Subcutaneous adipose tissue (tissue), 4 donors: ENCODE data around the gene DHCR24. TPM values are rescaled to one million over a fixed set of nuclear protein-coding genes. Genes with fewer than 3 reads are reported as not detected.

Experiments
- total RNA-seq, 4 donors: library from RNA; depleted of rRNA; stranded (reverse); fragments of >200 nt; gene quantifications; one replicate each; pipeline ENCODE4 v1.1.0, GENCODE V29; 2016
- TF ChIP-seq, protein P1 (sequence below): fragments of 450-650 bp; IDR thresholded peaks from one replicate; pipeline ENCODE4 v1.5.1; 2016; ENCODE audit warnings: low read depth, mild to moderate bottlenecking, control low read depth, antibody characterized with exemption, moderate library complexity

The DHCR24 gene
- total RNA-seq, 4 donors from 2014 or later: 66.2 to 180 (median 131) TPM

DNA sequence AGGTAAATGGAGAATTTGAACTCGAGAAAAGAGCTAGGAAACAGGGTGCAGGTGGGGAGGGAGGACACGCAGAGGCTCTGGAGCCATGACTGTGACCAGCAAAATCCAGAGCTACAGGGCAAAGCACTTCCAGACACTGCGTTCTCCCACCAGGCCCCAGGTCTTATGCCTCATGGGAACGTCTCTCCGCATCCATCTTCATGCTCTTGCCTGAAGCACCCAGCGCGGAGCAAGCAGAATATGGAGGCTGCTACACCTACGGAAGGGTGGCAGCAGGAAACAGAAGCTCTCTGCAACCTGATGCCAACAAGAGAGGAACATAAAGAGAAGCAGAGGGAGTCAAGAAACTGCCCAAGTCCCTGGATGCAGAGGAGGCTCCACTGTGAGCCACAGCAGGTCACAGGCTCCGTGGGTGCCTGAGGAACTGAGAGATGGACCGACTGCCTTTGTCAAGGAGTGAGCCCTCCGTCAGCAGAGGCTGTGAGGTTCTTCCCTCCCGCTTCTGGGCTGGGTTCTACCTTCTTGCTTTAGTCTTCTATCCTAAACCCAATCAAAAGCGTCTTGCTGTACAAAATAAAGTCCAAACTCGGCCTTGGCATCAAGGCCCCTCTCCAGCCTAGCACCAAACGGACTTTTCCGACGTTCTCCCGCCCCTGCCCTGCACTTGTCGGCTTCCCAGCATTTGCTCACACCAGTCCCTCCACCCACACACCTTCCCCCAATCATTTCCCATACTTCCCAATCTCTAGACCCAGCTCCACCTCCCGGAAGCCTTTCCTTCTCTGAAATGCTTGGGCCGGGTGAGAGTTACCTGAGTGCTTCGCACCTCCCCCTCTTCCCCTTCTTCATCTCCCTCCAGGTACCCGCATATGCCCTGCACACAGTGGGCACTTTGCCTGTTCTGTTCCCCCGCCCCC is 930 bp downstream of the DHCR24 start:
- TF ChIP-seq, protein P1, sequence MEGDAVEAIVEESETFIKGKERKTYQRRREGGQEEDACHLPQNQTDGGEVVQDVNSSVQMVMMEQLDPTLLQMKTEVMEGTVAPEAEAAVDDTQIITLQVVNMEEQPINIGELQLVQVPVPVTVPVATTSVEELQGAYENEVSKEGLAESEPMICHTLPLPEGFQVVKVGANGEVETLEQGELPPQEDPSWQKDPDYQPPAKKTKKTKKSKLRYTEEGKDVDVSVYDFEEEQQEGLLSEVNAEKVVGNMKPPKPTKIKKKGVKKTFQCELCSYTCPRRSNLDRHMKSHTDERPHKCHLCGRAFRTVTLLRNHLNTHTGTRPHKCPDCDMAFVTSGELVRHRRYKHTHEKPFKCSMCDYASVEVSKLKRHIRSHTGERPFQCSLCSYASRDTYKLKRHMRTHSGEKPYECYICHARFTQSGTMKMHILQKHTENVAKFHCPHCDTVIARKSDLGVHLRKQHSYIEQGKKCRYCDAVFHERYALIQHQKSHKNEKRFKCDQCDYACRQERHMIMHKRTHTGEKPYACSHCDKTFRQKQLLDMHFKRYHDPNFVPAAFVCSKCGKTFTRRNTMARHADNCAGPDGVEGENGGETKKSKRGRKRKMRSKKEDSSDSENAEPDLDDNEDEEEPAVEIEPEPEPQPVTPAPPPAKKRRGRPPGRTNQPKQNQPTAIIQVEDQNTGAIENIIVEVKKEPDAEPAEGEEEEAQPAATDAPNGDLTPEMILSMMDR: no peak

DNA sequence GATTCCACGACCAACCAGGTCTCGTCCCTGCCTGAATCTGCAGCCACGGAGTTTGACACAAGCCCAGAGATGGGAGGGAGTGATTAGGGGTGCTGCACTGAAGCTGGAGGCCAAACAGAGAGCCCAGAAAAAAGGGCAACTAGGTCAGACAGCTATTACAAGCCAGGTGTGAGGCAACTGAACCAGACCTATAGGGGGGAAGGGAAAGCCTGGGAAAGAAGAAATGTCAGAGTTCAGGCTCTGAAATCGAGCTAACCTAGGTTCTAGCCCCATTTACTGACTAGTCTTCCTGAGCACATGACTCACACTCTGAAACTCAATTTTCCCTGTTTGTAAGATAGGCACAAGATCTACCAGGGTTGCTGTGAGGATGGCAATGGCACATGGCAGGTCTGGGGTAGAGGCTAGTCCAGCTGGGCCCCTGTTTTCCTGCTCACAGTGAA is 1.7 kb downstream of the DHCR24 start:
- TF ChIP-seq, protein P1: no peak

DNA sequence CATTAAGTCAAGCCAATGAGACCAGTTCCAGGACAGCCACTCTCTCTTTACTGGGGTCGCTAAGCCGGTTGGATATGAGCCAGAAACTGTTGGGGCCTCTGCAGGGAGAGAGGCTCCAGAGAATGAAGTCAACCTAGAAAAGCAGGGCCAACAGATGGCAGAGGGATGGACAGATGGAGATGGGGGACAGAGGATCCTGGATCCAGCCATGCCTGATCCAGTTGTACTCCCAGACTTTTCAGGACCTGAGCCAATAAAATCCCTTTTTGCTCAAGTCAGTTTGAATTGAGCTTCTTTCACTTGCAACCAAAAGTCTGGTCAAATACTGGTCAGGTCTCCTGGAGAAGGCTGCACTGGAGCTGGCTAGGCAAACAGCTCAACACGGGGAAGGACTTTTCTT is 2.2 kb downstream of the DHCR24 start:
- TF ChIP-seq, protein P1: no peak

DNA sequence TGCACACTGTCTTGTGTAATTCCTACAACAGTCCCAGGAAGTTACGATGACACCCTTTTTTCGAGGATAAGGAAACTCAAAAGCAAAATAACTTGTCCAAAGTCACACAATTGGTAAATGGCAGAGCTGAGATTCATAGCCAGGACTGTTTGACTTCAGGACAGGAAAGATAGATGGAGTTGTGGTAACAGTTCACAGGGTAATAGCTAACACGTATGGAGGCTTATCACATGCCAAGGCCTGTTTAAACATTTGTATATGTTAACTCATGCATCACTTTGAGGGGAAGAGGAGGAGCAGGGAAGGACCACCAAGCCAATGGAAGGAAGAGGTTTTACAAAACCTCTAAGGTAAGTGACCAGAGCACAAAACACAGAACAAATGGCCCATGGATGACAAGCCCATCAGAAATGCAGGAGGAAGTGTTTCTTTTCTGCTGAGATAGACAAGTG is 2.8 kb downstream of the DHCR24 start:
- TF ChIP-seq, protein P1: no peak

DNA sequence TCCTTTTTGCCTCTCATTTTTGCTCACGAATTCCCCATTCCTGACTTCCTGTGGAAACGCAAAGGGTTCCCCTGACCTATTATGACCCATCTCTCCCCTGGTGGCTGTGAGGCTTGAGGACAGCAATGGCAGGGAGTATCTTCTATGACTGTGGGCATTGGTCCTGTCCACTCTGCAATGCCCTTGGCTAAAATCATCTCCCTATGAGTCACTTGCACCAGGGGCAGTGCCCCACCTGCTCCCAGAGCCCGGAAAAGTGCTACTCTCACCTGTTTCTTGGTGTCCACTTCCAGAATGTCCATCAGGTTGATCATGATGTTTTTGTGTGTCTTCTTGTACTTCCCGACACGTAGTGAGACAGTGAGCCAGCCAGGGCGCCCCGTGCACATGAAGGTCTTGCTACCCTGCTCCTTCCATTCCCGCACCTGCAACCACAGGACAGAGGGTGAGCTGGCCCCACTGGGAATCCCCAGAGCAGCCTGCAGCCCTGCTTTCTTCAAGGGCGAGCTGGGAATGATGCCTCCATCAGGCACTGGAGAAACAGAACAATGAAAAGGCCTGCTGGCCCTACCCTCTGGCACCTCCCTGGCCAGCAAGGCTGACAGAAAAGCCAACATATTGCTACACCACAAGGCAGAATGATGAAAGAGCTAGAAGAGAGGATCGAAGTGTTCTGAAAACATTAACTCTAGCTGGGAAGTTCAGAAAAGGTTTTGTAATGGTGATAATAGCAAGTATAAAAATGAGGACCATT is 3.5 kb downstream of the DHCR24 start:
- TF ChIP-seq, protein P1: no peak

DNA sequence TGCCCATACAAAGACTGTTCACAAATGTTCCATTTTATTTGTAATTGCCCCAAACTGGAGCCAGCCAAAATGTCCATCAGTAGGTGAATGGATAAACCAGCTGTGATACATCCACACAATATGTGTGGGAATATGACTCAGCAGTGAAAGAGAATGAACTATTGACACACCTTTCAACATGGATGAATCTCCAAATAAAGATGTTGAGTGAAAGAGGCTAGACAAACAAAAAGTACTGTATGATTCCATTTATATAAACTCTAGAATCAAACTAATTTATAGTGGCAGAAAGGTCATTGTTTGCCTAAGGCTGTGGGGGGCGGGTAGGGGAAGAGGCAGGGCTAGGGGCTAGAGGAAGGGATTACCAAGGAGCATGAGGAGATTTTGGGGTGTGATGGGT is 4.5 kb downstream of the DHCR24 start:
- TF ChIP-seq, protein P1: no peak

DNA sequence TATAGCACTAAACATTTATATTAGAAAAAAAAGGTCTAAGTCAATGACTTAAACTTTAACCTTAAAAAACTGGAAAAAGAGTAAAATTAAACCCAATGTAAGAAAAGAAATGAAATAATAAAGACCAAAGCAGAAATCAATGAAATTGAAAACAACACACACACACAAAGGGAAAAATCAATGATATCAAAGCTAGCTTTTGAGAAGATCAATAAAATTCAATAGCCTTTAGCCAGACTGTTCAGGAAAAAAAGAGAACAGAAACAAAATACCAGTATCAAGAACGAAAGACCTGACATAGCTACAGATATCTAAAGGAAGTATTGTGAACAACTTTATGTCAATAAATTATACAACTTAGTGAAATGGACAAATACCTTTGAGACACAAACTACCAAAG is 7.1 kb downstream of the DHCR24 start:
- TF ChIP-seq, protein P1: no peak
